ENCODE results near the gene ZBTB5. TPM values are rescaled to one million over a fixed set of nuclear protein-coding genes. Genes with fewer than 3 reads are reported as not detected.

ZBTB5 gene
- total and polyA plus RNA-seq, 2 of the 13 experiments (the other 11 are each of a cell fraction or from before 2014, with no cell fraction given), result 12.5 to 20.5 TPM

- TF ChIP-seq ZNF407 (CRISPR knock-in tag; IDR thresholded peaks at IDR 0.05; ENCODE audit: not compliant biosample characterization), result peak; percentile 42
Measured at GRCh38 chr9:37507566-37508134, 42.4 kb upstream of the ZBTB5 start (continued).

- no peak overlapping the region for H3K4me3 ChIP-seq (replicated peaks in 1 of 3; ENCODE audit: insufficient read depth in 1 of 3, low read depth in 2 of 3, low read length in 3 of 3)
- H3K4me2 ChIP-seq (ENCODE audit: low read depth, low read length), result no peak overlapping the region
- BruUV-seq (replicated peaks), result no TSS peak
- H3K79me2 ChIP-seq (ENCODE audit: insufficient read depth, low read length), result no peaks in the 10 kb centered on the region
- no peaks in the 10 kb centered on the region for H3K27me3 ChIP-seq (ENCODE audit: control insufficient read depth in 1 of 2, insufficient read depth in 2 of 2, low read length in 2 of 2)
- DNase-seq (ENCODE audit: low spot score) (no peak), ATAC-seq (no peak), FAIRE-seq (no peak)
- in situ Hi-C loops (cut with HindIII; ENCODE audit: extremely low pct_ligation_motif_present, low pct_unique_long_range_greater_than_20kb) (no loop called here), intact Hi-C loops (cut with micrococcal nuclease; ENCODE audit: unreplicated experiment) (no loop called here)
- peaks cover 56% of the 10 kb centered on the region for H3K4me1 ChIP-seq (ENCODE audit: insufficient read depth, low read length)
- 95% methylated on average over 4 of the region's 5 CpGs for WGBS (ENCODE audit: low lambda C conversion rate)
- H3K9me3 ChIP-seq (ENCODE audit: low read length), result no peaks in the 10 kb centered on the region
- H4K20me1 ChIP-seq (ENCODE audit: insufficient read depth, low read length), result no peaks in the 10 kb centered on the region
- CTCF ChIA-PET (ENCODE audit: low intra/inter-chr PET ratio, low total read pairs), result no interaction called here
- H3K27ac ChIP-seq (ENCODE audit: extremely low read length, insufficient read depth, low read length), result no peak overlapping the region
- no peak overlapping the region for H3K9ac ChIP-seq (ENCODE audit: insufficient read depth, low read depth, low read length)
- POLR2A ChIA-PET, result interaction anchor here (1.1 kb wide), 1 partner anchor 87 kb away, joined by 3 read pairs; the partner anchor contains the start of gene TOMM5
- peaks cover 13 to 37% of the 10 kb centered on the region in 2 experiments for H3K36me3 ChIP-seq (replicated peaks in 1 of 2; ENCODE audit: control insufficient read depth in 1 of 2, insufficient read depth in 2 of 2, low read length in 2 of 2)
- H2AFZ ChIP-seq (ENCODE audit: low read length), result no peak overlapping the region
- TF ChIP-seq ZNF496 (CRISPR knock-in tag; IDR thresholded peaks at IDR 0.05; ENCODE audit: insufficient replicate concordance) (no peak), ZUFSP (CRISPR knock-in tag; IDR thresholded peaks at IDR 0.05; ENCODE audit: borderline replicate concordance) (no peak), SNAI1 (CRISPR knock-in tag; IDR thresholded peaks at IDR 0.05; ENCODE audit: borderline replicate concordance) (no peak), ZNF33A (CRISPR knock-in tag; IDR thresholded peaks at IDR 0.05; ENCODE audit: borderline replicate concordance) (no peak), ZNF788 (CRISPR knock-in tag; IDR thresholded peaks at IDR 0.05; ENCODE audit: borderline replicate concordance) (no peak), ZNF430 (CRISPR knock-in tag; IDR thresholded peaks at IDR 0.05) (no peak), SRSF9 (IDR thresholded peaks at IDR 0.05; ENCODE audit: borderline replicate concordance, insufficient read depth, low read depth, low read length, poor library complexity, severe bottlenecking) (no peak), NFIC (IDR thresholded peaks at IDR 0.05; ENCODE audit: low read length) (no peak), ZNF749 (CRISPR knock-in tag; IDR thresholded peaks at IDR 0.05; ENCODE audit: borderline replicate concordance) (no peak)
Measured at GRCh38 chr9:37504605-37505004, 39.4 kb upstream of the ZBTB5 start.

Measured in HepG2 (cell line).